ENCODE results near the gene MAP10. TPM values are rescaled to one million over a fixed set of nuclear protein-coding genes. Genes with fewer than 3 reads are reported as not detected.

The MAP10 gene
- polyA plus RNA-seq, 1 donor (not counting 4 experiments of a cell fraction or from before 2014, with no cell fraction given) = 0.71 TPM

- dilution Hi-C loops (cut with MboI; ENCODE audit: extremely low pct_ligation_motif_present, low sequenced_read_pairs) = no loop called here
- TF ChIP-seq EZH2 (IDR thresholded peaks at IDR 0.05; ENCODE audit: low read length) (no peak), CTCF (optimal IDR thresholded peaks at IDR 0.05 in 1 of 3, IDR thresholded peaks at IDR 0.05 in 1 of 3, conservative IDR thresholded peaks at IDR 0.05 in 1 of 3; ENCODE audit: extremely low read depth in 1 of 3, insufficient read depth in 2 of 3, low read length in 3 of 3) (no peak)
- Histone ChIP-seq H3K9me3 (ENCODE audit: control insufficient read depth, low read depth, low read length) (no peaks in the 10 kb centered on the region), H3K9me1 (ENCODE audit: control insufficient read depth, extremely low read depth, insufficient read depth, low read length) (no peaks in the 10 kb centered on the region), H3K27me3 (ENCODE audit: control insufficient read depth, extremely low read depth, insufficient read depth, low read length) (peaks cover 4% of the 10 kb centered on the region), H3K4me1 (ENCODE audit: control insufficient read depth, extremely low read depth, insufficient read depth, low read length) (no peaks in the 10 kb centered on the region), H3K27ac (ENCODE audit: control insufficient read depth, insufficient read depth, low read length) (no peak overlapping the region), H3K9ac (ENCODE audit: control insufficient read depth, extremely low read depth, insufficient read depth, low read length) (no peak overlapping the region), H4K20me1 (ENCODE audit: control insufficient read depth, extremely low read depth, insufficient read depth, low read length) (no peaks in the 10 kb centered on the region), H2AFZ (ENCODE audit: control insufficient read depth, low read length) (no peak overlapping the region), H3K36me3 (ENCODE audit: control insufficient read depth in 2 of 2, extremely low read depth in 1 of 2, insufficient read depth in 2 of 2, low read length in 2 of 2) (no peaks in the 10 kb centered on the region), H3K79me2 (ENCODE audit: control insufficient read depth, insufficient read depth, low read length) (no peaks in the 10 kb centered on the region), H3K4me3 (ENCODE audit: control insufficient read depth in 2 of 3, extremely low read depth in 1 of 3, insufficient read depth in 2 of 3, low read depth in 1 of 3, low read length in 3 of 3) (no peak overlapping the region), H3K4me2 (ENCODE audit: control insufficient read depth, extremely low read depth, insufficient read depth, low read depth, low read length) (no peak overlapping the region)
- no peak for FAIRE-seq
- DNase-seq (ENCODE audit: low read depth, low spot score) = no peak
These were observed 15.6 kb upstream of the MAP10 start for GRCh38 chr1:232789651-232790050.

DNA sequence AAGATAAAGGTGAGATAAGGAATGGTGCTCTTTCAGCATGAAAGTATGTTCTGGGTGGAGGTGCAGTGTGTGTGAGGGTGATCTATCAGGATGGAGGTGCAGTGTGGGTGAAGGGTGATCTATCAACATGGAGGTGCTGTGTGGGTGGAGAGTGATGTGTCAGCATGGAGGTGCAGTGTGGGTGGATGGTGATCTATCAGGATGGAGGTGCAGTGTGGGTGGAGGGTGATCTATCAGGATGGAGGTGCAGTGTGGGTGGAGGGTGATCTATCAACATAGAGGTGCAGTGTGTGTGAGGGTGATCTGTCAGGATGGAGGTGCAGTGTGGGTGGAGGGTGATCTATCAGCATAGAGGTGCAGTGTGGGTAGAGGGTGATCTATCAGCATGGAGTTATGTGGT is 12.3 kb upstream of the MAP10 start:
- H3K9me3 ChIP-seq (ENCODE audit: control insufficient read depth, low read depth, low read length) = no peaks in the 10 kb centered on the region
- peaks cover 4% of the 10 kb centered on the region for H3K27me3 ChIP-seq (ENCODE audit: control insufficient read depth, extremely low read depth, insufficient read depth, low read length)
- TF ChIP-seq EZH2 (IDR thresholded peaks at IDR 0.05; ENCODE audit: low read length) = no peak
- TF ChIP-seq CTCF (optimal IDR thresholded peaks at IDR 0.05 in 1 of 3, IDR thresholded peaks at IDR 0.05 in 1 of 3, conservative IDR thresholded peaks at IDR 0.05 in 1 of 3; ENCODE audit: extremely low read depth in 1 of 3, insufficient read depth in 2 of 3, low read length in 3 of 3) = no peak
- no peaks in the 10 kb centered on the region for H3K36me3 ChIP-seq (ENCODE audit: control insufficient read depth in 2 of 2, extremely low read depth in 1 of 2, insufficient read depth in 2 of 2, low read length in 2 of 2)
- H3K27ac ChIP-seq (ENCODE audit: control insufficient read depth, insufficient read depth, low read length) = no peak overlapping the region
- no peak overlapping the region for H3K9ac ChIP-seq (ENCODE audit: control insufficient read depth, extremely low read depth, insufficient read depth, low read length)
- no peak overlapping the region for H2AFZ ChIP-seq (ENCODE audit: control insufficient read depth, low read length)
- H3K9me1 ChIP-seq (ENCODE audit: control insufficient read depth, extremely low read depth, insufficient read depth, low read length) = no peaks in the 10 kb centered on the region
- H3K4me1 ChIP-seq (ENCODE audit: control insufficient read depth, extremely low read depth, insufficient read depth, low read length) = no peaks in the 10 kb centered on the region
- dilution Hi-C loops (cut with MboI; ENCODE audit: extremely low pct_ligation_motif_present, low sequenced_read_pairs) = no loop called here
- H3K4me2 ChIP-seq (ENCODE audit: control insufficient read depth, extremely low read depth, insufficient read depth, low read depth, low read length) = no peak overlapping the region
- H4K20me1 ChIP-seq (ENCODE audit: control insufficient read depth, extremely low read depth, insufficient read depth, low read length) = no peaks in the 10 kb centered on the region
- FAIRE-seq (no peak), DNase-seq (ENCODE audit: low read depth, low spot score) (no peak)
- no peak overlapping the region for H3K4me3 ChIP-seq (ENCODE audit: control insufficient read depth in 2 of 3, extremely low read depth in 1 of 3, insufficient read depth in 2 of 3, low read depth in 1 of 3, low read length in 3 of 3)
- no peaks in the 10 kb centered on the region for H3K79me2 ChIP-seq (ENCODE audit: control insufficient read depth, insufficient read depth, low read length)

Data from keratinocyte (primary cell).